HepG2 (cell line): ENCODE data around the gene ZBTB7A. TPM values are rescaled to one million over a fixed set of nuclear protein-coding genes. Genes with fewer than 3 reads are reported as not detected.

Experiments
- CBX2 ChIP-seq, 2 experiments: fragments of 200-600 bp in 1 of 2; sonication (generic); formaldehyde crosslinking in 1 of 2; IDR thresholded peaks; 2 replicates each; pipeline versions ENCODE4 v1.7.0 to v1.8.1; 2018 to 2022; ENCODE audit warnings: low read depth in 2 of 2, low read length in 1 of 2, mild to moderate bottlenecking in 1 of 2, missing genetic modification reagents in 1 of 2
- FIP1L1 ChIP-seq: fragments of 200-400 bp; formaldehyde crosslinking; IDR thresholded peaks from 2 replicates; pipeline ENCODE4 v1.6.1; 2018; ENCODE audit warnings: low read depth, mild to moderate bottlenecking, low read length, moderate library complexity, borderline replicate concordance; ENCODE audit not compliant: insufficient read depth
- GPN1 ChIP-seq: sonication (generic); formaldehyde crosslinking; IDR thresholded peaks from 2 replicates; pipeline ENCODE4 v1.5.1; 2020; ENCODE audit warnings: missing genetic modification reagents, borderline replicate concordance
- HMGA1 ChIP-seq: sonication (generic); formaldehyde crosslinking; conservative IDR thresholded peaks from 2 replicates; pipeline ENCODE4 v1.4.0; 2020; ENCODE audit warnings: missing genetic modification reagents
- HNRNPK ChIP-seq: fragments of 200-400 bp; formaldehyde crosslinking; IDR thresholded peaks from 2 replicates; pipeline ENCODE4 v1.6.1; 2018; ENCODE audit warnings: low read length, low read depth, moderate library complexity, mild to moderate bottlenecking; ENCODE audit not compliant: poor library complexity, severe bottlenecking
- KIAA2018 ChIP-seq: sonication (generic); formaldehyde crosslinking; IDR thresholded peaks from 2 replicates; pipeline ENCODE4 v1.5.0; 2020; ENCODE audit warnings: mild to moderate bottlenecking, missing genetic modification reagents, borderline replicate concordance
- MED1 ChIP-seq: sonication (generic); formaldehyde crosslinking; IDR thresholded peaks from 2 replicates; pipeline ENCODE4 v1.4.0; 2020; ENCODE audit warnings: missing genetic modification reagents
- NONO ChIP-seq, 2 experiments: fragments of 450-650 bp in 1 of 2; sonication (generic) in 1 of 2; formaldehyde crosslinking in 1 of 2; IDR thresholded peaks in 1 of 2; conservative IDR thresholded peaks in 1 of 2; 2 replicates each; pipeline versions ENCODE4 v1.6.1 to v1.8.0; 2017 to 2022; ENCODE audit warnings: mild to moderate bottlenecking in 1 of 2, missing genetic modification reagents in 1 of 2, moderate library complexity in 1 of 2
- WIZ ChIP-seq: sonication (generic); formaldehyde crosslinking; IDR thresholded peaks from 2 replicates; pipeline ENCODE4 v1.5.1; 2020; ENCODE audit warnings: mild to moderate bottlenecking, missing genetic modification reagents
- ZFP62 ChIP-seq: sonication (generic); formaldehyde crosslinking; IDR thresholded peaks from 2 replicates; pipeline ENCODE4 v1.4.0; 2020; ENCODE audit warnings: missing genetic modification reagents
- ZNF234 ChIP-seq: sonication (generic); formaldehyde crosslinking; conservative IDR thresholded peaks from 2 replicates; pipeline ENCODE4 v1.5.1; 2020; ENCODE audit warnings: mild to moderate bottlenecking, missing genetic modification reagents
- ZNF280D ChIP-seq: sonication (generic); formaldehyde crosslinking; IDR thresholded peaks from 2 replicates; pipeline ENCODE4 v1.5.1; 2020; ENCODE audit warnings: mild to moderate bottlenecking, missing genetic modification reagents
- ZNF326 ChIP-seq: sonication (generic); formaldehyde crosslinking; IDR thresholded peaks from 2 replicates; pipeline ENCODE4 v1.4.0; 2020; ENCODE audit warnings: missing genetic modification reagents, borderline replicate concordance
- ZNF337 ChIP-seq: sonication (generic); formaldehyde crosslinking; IDR thresholded peaks from 2 replicates; pipeline ENCODE4 v1.5.1; 2020; ENCODE audit warnings: missing genetic modification reagents, low read depth, mild to moderate bottlenecking, borderline replicate concordance
- ZNF879 ChIP-seq: sonication (generic); formaldehyde crosslinking; IDR thresholded peaks from 2 replicates; pipeline ENCODE4 v1.8.1; 2023; ENCODE audit warnings: missing genetic modification reagents
- polyA plus RNA-seq, 8 experiments: library from polyadenylated mRNA; depleted of rRNA in 3 of 8; stranded (reverse) in 7 of 8; unstranded in 1 of 8; fragments of >200 nt; fragmentation: Illumina TruSeq in 4 of 8; extraction: Trizol in 4 of 8; gene quantifications; 2 replicates each; pipeline versions ENCODE4 v1.2.1 to v1.2.3, GENCODE V29; 2011 to 2016; ENCODE audit warnings: low read depth in 4 of 8, missing spikeins in 1 of 8, mixed read lengths in 1 of 8; ENCODE audit not compliant: insufficient read depth in 1 of 8
- total RNA-seq, 5 experiments: library from RNA; depleted of rRNA; stranded (reverse); fragments of >200 nt; fragmentation: Illumina TruSeq; extraction: Trizol; gene quantifications; 2 replicates each; pipeline ENCODE4 v1.2.3, GENCODE V29; 2016; ENCODE audit warnings: low read depth in 1 of 5

Gene ZBTB7A
- total and polyA plus RNA-seq, 2 of the 13 experiments (the other 11 are each of a cell fraction or from before 2014, with no cell fraction given) = 3.6 to 4.0 TPM

- TF ChIP-seq KIAA2018 (CRISPR knock-in tag) (no peak), NONO (IDR thresholded peaks at IDR 0.05) (no peak), NONO (CRISPR knock-in tag; conservative IDR thresholded peaks at IDR 0.05) (peak; percentile 65), ZNF280D (CRISPR knock-in tag) (peak; percentile 45; the same call in 1 of the 2 replicates), ZNF337 (CRISPR knock-in tag) (no peak), ZNF234 (CRISPR knock-in tag) (no peak), CBX2 (IDR thresholded peaks at IDR 0.05; ENCODE audit: low read depth, low read length) (no peak), CBX2 (CRISPR knock-in tag; IDR thresholded peaks at IDR 0.05; ENCODE audit: low read depth) (0 out of 2 replicates have a peak, but pooled peaks have one; percentile 4), GPN1 (no peak), HMGA1 (no peak), WIZ (CRISPR knock-in tag) (peak; percentile 20; the same call in 1 of the 2 replicates), ZFP62 (CRISPR knock-in tag) (no peak), ZNF326 (CRISPR knock-in tag) (no peak), ZNF879 (CRISPR knock-in tag) (no peak), MED1 (CRISPR knock-in tag) (no peak), FIP1L1 (no peak), HNRNPK (peak; percentile 10)
Observed at GRCh38 chr19:4058693-4059452, 7.8 kb downstream of the ZBTB7A start (continued).
